GM04503 (cell line): Measurements from ENCODE around the gene ZNFX1.

Experiments used
- DNase-seq: peaks from one replicate; pipeline ENCODE4 v3.0.0-alpha.2; 2012; ENCODE audit warnings: low read depth

ZNFX1 gene

GRCh38 chr20:49278818-49279676 is 1.2 kb upstream of the ZNFX1 start:
- DNase-seq: no peak

GRCh38 chr20:49277786-49278035 is 146 bp downstream of the ZNFX1 start:
- no peak for DNase-seq

- DNase-seq: no peak
These were observed 684 bp downstream of the ZNFX1 start for GRCh38 chr20:49276961-49277785.

- DNase-seq: no peak
These were observed 1.5 kb downstream of the ZNFX1 start for GRCh38 chr20:49276161-49276960.

- no peak for DNase-seq
These were observed 2.2 kb downstream of the ZNFX1 start for GRCh38 chr20:49275636-49276035.

- DNase-seq: no peak
These were observed 2.6 kb downstream of the ZNFX1 start for GRCh38 chr20:49275216-49275615.

- DNase-seq: no peak
These were observed 4.1 kb downstream of the ZNFX1 start for GRCh38 chr20:49273696-49274277.

GRCh38 chr20:49272654-49273053 is 5.2 kb downstream of the ZNFX1 start:
- no peak for DNase-seq

GRCh38 chr20:49270736-49271135 is 7.1 kb downstream of the ZNFX1 start:
- DNase-seq: no peak

GRCh38 chr20:49270177-49270576 is 7.7 kb downstream of the ZNFX1 start:
- DNase-seq: peak; percentile 74

- peak; percentile 31 for DNase-seq
These were observed 9.1 kb downstream of the ZNFX1 start for GRCh38 chr20:49268600-49269365.

- DNase-seq: no peak
These were observed 10.5 kb downstream of the ZNFX1 start for GRCh38 chr20:49267327-49267726.

- DNase-seq: no peak
These were observed 15.4 kb downstream of the ZNFX1 start for GRCh38 chr20:49262444-49262843.

GRCh38 chr20:49261173-49261572 is 16.7 kb downstream of the ZNFX1 start:
- DNase-seq: no peak

GRCh38 chr20:49260218-49260617 is 17.6 kb downstream of the ZNFX1 start:
- DNase-seq: no peak

GRCh38 chr20:49259799-49260198 is 18.1 kb downstream of the ZNFX1 start:
- DNase-seq: no peak

- no peak for DNase-seq
These were observed 18.6 kb downstream of the ZNFX1 start for GRCh38 chr20:49259284-49259683.

- no peak for DNase-seq
These were observed 21.6 kb downstream of the ZNFX1 start for GRCh38 chr20:49256261-49256660.

GRCh38 chr20:49252556-49253350 is 25.1 kb downstream of the ZNFX1 start:
- no peak for DNase-seq

- DNase-seq: no peak
These were observed 28.8 kb downstream of the ZNFX1 start for GRCh38 chr20:49248879-49249665.
